HG03159 (cell line): Measurements from ENCODE around the gene EFNA3.

ENCODE experiments used
- ATAC-seq: cut with Tn5 transposase; IDR thresholded peaks from one replicate; pipeline ENCODE4 v1.9.1; 2021; ENCODE audit warnings: mild to moderate bottlenecking, moderate library complexity; ENCODE audit not compliant: unreplicated experiment

EFNA3 gene

GRCh38 chr1:155078469-155079209 lies at the start of gene EFNA3:
EFNA3 (plus strand) TSS chr1:155078837; CDS start chr1:155078942, 105 bp downstream.
- ATAC-seq, result no peak

GRCh38 chr1:155029513-155030242 lies 49.0 kb upstream of the EFNA3 start:
- no peak for ATAC-seq

GRCh38 chr1:155030243-155030795 lies 48.3 kb upstream of the EFNA3 start:
- ATAC-seq, result no peak

GRCh38 chr1:155030899-155031298 lies 47.7 kb upstream of the EFNA3 start:
- no peak for ATAC-seq

- ATAC-seq, result no peak
Measured at GRCh38 chr1:155032886-155033285, 45.8 kb upstream of the EFNA3 start.

GRCh38 chr1:155033524-155033923 lies 45.1 kb upstream of the EFNA3 start, which contains the start of the genes DCST1 and DCST2:
DCST1 (plus strand) TSS chr1:155033824; CDS start chr1:155034037, 213 bp downstream.
DCST2 (minus strand) TSS chr1:155033781; CDS start chr1:155033701, 80 bp downstream.
- no peak for ATAC-seq

GRCh38 chr1:155034318-155035208 lies 44.1 kb upstream of the EFNA3 start:
- ATAC-seq, result no peak

- ATAC-seq, result no peak
Measured at GRCh38 chr1:155035936-155036335, 42.7 kb upstream of the EFNA3 start.

GRCh38 chr1:155037043-155037442 lies 41.6 kb upstream of the EFNA3 start:
- no peak for ATAC-seq

- no peak for ATAC-seq
Measured at GRCh38 chr1:155037851-155038441, 40.7 kb upstream of the EFNA3 start.

GRCh38 chr1:155038602-155039307 lies 39.9 kb upstream of the EFNA3 start:
- no peak for ATAC-seq

GRCh38 chr1:155039308-155039669 lies 39.3 kb upstream of the EFNA3 start:
- no peak for ATAC-seq

GRCh38 chr1:155040358-155041093 lies 38.1 kb upstream of the EFNA3 start:
- no peak for ATAC-seq

- no peak for ATAC-seq
Measured at GRCh38 chr1:155042789-155043188, 35.8 kb upstream of the EFNA3 start.

- no peak for ATAC-seq
Measured at GRCh38 chr1:155043301-155043702, 35.3 kb upstream of the EFNA3 start.

GRCh38 chr1:155043793-155044192 lies 34.8 kb upstream of the EFNA3 start:
- no peak for ATAC-seq

GRCh38 chr1:155044365-155044764 lies 34.3 kb upstream of the EFNA3 start:
- ATAC-seq, result no peak

GRCh38 chr1:155044812-155045657 lies 33.6 kb upstream of the EFNA3 start:
- ATAC-seq, result no peak
